PC-9 (cell line): ENCODE results near the gene CEP70.

ENCODE experiments used
- CTCF ChIP-seq: fragments of 200-600 bp; sonication (generic); conservative IDR thresholded peaks from 2 replicates; pipeline ENCODE4 v1.6.1; 2017; ENCODE audit warnings: mixed run types, antibody characterized with exemption, mild to moderate bottlenecking, moderate library complexity
- EZH2 ChIP-seq: fragments of 200-600 bp; sonication (generic); IDR thresholded peaks from 2 replicates; pipeline ENCODE4 v1.8.0; 2017; ENCODE audit warnings: antibody characterized with exemption, low read depth

DNA sequence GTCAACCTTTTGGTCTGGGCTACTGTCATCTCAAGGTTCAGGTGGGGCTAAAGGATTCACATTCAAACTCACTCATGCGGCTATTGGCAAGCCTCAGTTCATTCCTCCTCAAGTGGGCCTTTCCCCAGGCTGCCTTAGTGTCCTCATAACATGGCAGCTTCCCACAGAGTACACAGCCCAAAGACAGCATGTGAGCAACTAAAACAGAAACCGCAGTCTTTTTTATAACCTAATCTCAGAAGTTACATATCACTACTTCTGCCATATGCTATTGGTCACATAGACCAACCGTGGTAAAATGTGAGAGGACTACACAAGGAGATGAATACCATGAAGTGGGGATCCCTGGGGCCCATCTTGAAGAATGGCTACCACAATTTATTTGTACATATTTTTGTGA, 4.5 kb upstream of the CEP70 start:
- TF ChIP-seq CTCF (no peak), EZH2 (no peak)
